CD4-positive, alpha-beta T cell treated with Interleukin-10 for 1 hour (primary cell): Measurements from ENCODE around the gene CHRNG.

Experiments
- DNase-seq: peaks from one replicate; pipeline ENCODE4 v3.0.0-alpha.2; 2020

The CHRNG gene, protein sequence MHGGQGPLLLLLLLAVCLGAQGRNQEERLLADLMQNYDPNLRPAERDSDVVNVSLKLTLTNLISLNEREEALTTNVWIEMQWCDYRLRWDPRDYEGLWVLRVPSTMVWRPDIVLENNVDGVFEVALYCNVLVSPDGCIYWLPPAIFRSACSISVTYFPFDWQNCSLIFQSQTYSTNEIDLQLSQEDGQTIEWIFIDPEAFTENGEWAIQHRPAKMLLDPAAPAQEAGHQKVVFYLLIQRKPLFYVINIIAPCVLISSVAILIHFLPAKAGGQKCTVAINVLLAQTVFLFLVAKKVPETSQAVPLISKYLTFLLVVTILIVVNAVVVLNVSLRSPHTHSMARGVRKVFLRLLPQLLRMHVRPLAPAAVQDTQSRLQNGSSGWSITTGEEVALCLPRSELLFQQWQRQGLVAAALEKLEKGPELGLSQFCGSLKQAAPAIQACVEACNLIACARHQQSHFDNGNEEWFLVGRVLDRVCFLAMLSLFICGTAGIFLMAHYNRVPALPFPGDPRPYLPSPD

DNA sequence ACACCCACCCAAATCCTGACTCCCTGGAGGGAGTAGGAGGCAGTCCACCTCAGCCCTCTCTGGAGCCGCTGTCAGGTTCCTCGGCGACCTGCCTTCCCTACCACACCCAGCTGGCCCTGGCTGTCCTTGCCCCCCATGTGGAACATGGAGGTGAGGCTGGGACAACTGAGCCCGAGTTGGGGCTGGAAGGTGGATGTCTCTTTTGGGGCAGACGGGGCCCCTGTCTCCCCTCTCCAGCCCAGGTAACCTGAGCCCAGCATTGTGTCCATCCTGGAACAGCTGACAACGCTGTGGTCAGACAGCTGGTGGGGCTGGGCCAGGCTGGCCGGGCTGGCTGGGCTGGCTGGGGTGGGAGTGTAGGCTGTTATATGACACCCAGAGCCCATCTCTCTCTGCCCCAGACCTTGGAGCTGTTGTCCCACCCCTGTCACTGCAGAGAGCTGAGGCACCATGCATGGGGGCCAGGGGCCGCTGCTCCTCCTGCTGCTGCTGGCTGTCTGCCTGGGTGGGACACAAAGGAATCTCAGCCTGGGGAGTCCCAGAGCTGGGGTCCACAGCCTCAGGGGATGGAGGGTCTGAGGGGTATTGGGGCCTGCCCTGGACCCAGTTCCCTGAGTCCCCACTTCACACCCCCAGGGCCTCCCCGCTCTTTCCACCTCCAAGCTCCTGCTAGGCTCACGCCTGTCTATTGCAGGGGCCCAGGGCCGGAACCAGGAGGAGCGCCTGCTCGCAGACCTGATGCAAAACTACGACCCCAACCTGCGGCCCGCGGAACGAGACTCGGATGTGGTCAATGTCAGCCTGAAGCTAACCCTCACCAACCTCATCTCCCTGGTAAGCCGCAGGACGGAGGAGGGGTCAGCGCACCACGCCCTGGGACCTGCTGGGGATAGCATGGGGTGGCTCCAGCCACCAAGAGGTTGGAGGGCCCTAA lies at the start of gene CHRNG:
Gene CHRNG, plus strand, starts transcription at position 395 of the 934 bp plus-strand sequence. Its CDS starts 56 bp downstream, at position 451.
- no peak for DNase-seq

DNA sequence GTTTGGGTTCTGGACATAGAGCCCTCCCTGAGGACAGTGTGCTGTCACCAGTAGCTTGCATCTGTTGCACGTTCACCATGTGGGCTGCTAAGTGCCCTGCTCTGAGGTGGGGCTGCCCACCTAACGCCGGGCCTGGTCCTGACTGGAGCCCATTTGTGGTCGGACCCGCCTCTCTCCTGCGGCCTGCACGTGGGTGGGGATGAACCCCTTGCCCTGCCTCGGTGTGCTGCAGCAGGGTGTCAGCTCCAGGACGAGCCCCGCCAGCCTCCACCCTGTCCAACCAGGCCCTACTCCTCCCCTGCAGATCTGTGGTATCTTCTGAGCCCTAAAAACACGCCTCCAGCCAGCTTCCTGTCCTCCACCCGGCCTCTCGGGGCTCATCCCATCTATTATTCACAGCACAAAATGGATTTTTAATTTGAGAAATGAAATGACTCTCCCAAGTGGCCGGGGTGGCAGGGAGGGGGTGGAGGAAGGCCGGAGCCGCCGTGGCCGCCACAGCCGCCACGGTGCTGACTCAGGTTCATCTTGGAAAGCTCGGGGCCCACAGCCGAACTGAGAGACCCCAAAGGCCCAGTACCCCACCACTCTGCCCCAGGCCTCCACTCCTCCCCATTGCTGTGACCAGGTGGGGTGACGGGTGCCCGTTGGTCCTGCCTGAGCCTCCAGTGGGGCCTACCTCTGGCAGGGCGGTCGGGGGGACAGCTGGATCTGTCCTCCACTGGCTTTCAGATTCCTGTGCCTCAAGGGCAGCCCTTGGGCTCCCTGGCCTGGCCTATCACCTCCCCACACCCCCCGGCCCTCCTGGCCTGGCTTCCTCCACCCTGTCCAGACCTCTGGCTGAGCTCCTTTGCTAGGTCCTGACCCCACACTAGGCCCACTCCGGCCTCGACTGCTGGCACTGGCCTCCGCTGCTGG lies 49.0 kb upstream of the CHRNG start:
- no peak for DNase-seq

- DNase-seq, result no peak
Observed at GRCh38 chr2:232491139-232491780, 48.2 kb upstream of the CHRNG start.

DNA sequence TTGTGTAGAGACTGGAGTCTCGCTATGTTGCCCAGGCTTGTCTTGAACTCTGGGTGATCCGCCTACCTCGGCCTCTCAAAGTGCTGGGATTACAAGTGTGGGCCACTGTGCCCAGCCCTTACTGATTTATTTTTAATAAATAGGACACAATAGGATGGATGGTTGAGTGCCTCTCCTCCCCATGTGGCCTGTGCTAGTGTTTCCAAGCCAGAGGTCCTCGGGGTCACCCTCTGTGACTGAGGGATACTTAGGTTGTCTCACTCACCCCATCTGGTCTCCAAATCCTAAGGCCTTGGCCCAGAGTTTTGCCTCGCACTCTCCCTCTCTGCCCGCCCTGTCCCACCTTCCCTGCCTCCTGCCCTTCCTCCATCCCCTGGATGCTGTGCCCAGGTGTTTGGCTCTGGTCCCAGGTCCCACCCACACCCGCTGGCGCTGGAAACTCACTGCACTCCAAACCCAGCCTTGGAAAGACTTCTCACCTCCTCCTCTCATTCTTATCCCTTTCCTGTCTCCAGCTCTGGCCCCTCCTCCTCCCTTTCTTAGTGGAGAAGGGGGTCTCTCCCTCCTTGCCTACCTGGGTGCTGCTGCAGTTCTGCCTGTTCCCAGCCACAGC lies 47.1 kb upstream of the CHRNG start:
- DNase-seq, result no peak

DNA sequence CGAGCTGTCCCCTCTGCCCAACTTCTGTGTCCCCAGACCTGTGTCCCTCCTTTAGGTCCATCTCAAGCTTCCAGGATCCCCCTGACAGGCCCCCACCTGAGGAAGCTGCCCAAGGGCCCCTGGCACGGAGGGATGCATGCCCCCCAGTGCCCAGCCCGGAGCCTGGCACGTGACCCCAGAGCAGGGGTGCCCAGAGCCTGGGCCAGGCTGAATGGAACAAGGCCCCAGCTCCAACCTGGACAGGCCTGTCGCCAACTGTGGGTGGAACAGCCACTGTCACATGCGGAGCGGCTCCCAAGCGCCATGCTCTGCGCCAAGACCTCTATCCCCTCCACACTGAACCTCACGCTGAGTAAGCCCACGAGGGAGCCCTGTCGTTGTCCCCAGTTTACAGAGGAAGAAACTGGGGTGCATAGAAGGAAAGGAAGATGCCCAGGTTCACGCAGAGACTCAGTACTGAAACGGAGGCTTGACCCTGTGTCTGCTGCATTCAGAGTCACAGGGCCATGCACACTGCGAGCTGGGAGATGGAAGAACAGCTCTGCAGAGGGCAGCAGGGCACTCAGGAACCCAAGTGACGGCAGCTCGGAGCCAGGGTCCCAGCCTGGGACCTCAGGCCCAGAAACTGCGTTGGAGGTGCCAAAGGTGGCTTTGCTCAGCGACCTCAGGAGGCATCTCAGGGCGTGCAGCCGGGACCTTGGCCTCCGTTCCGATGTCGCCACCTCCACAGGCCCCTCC lies 46.4 kb upstream of the CHRNG start:
- no peak for DNase-seq

- no peak for DNase-seq
Observed at GRCh38 chr2:232493701-232494474, 45.6 kb upstream of the CHRNG start.

DNA sequence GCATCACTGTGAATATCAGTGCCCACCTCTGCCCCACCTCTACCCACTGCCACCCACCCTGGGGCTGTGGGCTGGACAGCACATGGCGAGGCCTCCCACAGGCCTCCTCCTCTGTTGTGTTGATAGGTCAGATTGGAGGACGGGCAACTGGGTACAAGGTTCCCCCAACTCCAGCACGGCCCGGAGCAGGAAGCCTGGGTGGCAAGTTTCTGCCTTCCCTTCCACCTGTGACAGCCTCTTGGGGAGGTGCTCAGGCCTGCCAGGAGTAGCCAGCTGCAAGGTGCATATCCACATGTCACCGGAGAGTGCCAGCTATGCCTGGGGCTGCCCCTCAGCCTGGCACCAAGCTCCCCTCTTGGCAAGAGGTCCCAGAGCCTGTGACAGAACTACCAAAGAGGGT lies 45.0 kb upstream of the CHRNG start:
- no peak for DNase-seq

GRCh38 chr2:232495292-232495691 lies 44.2 kb upstream of the CHRNG start:
- no peak for DNase-seq

- DNase-seq, result no peak
Observed at GRCh38 chr2:232496501-232497270, 42.8 kb upstream of the CHRNG start.

DNA sequence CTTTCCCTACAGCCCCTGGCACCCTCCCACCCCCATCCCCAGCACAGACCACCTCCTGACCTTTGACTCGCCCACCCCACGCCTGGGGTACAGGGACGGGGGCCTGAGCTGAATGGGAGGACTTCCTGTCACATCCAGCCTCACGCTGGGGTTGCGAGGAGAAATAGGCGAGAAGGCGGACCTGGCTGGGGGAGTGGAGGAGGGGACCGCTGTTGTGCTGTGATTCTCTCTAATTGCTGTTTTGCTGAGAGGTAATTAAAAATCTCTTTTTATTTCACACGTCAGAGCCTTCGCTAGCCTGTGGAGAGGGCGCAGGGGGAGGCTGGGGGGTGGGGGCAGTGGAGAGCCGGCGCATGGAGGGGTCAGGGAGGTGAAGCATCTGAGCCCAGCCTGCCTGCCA lies 42.1 kb upstream of the CHRNG start:
- no peak for DNase-seq

DNA sequence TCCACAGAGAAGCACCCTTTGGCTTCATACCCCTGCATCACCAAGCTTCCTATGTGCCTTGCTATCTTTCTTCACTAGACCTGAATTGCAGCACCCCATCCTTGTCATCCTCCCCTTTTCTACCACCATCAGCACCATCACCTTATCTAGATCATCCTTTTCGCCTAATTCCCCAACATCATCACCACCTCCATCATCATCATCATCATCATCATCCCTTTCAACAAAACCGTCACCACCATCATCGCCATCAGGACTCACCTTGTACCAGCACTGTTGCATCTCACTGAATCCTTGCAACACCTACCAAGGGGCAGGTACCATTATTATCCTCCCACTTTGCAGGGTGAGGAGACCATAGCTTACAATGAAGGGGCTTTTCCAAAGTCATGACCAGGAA lies 41.0 kb upstream of the CHRNG start:
- no peak for DNase-seq

GRCh38 chr2:232501331-232501771 lies 38.1 kb upstream of the CHRNG start:
- no peak for DNase-seq

- DNase-seq, result no peak
Observed at GRCh38 chr2:232501794-232502390, 37.6 kb upstream of the CHRNG start.

DNA sequence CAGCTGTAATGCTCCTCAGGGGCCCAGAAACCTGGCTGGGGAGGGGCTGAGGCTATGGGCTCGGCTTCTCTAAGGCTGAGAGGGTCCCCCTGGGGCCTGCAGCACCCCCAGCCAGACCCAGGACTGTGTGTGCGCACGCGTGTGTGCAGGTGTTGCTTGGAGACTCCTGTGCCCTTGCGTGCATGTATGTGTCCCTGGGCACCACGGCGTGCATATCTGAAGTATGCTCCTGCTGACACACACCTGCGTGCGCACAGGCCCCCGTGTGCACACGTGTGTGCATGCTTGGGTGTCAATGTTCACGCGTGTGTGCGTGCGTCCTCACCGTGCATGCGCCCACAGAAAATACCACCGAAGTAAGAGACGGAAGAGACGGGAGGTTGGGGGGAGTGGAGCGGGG lies 37.0 kb upstream of the CHRNG start:
- no peak for DNase-seq

DNA sequence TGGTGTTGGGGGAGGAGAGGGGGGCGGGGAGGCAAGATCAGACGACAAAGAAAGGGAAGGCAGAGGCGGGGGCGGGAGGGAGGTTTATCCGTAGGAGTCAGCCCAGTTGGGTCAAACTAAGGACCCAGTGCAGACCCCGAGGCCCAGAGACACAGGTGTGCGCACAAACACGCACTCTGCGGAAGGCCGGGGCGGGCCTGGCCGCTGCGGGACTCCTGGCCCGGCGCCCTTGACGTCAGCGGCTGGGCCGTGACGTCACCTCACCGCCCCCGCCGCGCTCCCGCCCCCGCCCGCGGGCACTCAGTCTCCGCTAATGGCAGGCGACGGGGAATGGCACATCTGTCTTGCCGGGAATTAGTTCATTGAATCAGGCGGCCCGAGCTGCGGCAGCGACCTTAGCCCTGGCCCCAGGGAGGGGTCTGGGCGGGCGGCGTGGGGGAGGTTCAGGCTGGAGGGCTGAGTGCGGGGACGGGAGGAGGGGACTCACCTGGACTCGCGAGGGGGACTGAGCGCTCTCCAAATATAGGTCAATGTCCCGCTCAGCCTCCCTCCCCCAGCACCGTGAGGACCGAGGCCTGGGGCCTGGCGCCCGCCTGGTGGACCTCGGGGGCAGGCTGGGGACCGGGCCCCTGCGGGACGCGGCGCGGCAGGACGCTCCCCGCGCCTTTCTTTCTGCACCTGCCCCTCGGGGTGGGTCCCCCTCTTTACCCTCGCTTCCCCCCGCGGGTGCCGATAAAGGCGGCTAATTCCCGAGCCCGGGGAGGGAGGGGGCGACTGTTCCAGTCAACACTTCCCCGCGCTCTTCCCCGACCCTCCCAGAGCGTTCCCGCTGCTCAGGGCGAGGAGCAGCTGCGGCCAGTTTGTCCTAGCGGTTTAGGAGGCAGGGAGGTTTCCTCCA lies 36.3 kb upstream of the CHRNG start:
- DNase-seq, result no peak

DNA sequence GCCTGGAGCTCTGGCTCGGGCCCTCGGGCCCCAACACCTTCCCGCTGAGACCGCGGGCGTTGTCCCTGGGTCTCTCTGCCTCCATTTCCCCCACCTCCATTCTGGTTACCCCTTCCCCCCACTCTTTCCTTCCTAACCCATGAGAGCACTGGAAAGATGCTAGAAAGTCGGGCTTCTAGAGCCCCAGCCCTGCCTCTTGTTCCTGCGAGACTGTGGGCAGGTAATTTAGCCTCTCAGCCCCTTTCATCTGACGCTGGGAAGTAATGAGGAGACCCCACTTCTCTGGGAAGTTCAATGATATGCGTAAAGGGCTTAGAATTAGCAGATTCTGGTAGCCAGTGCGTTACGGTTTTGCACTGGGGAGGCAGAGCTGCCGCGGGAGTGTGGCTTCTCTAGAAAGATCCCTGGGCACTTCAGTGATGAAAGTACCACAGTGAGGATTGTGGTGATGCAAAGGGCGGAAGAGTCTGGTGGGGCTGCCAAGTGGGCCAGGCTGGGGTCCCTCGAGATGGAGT lies 35.6 kb upstream of the CHRNG start:
- DNase-seq, result no peak

GRCh38 chr2:232504438-232504837 lies 35.1 kb upstream of the CHRNG start:
- no peak for DNase-seq
